ENCODE results near the gene VN1R5. TPM values are rescaled to one million over a fixed set of nuclear protein-coding genes. Genes with fewer than 3 reads are reported as not detected.

The VN1R5 gene
- total and polyA plus RNA-seq, 2 of the 4 experiments (the other 2 are of a cell fraction): not detected

- Histone ChIP-seq H2AFZ (replicated peaks; ENCODE audit: low read length, poor library complexity) (no peak overlapping the region), H3K4me3 (ENCODE audit: insufficient read depth, low read depth, low read length) (no peak overlapping the region), H3K4me2 (ENCODE audit: low read depth, low read length) (no peak overlapping the region), H4K91ac (ENCODE audit: insufficient read depth, low read depth, low read length) (no peak overlapping the region), H3K27ac (ENCODE audit: insufficient read depth, low read length) (no peak overlapping the region), H3K9me3 (ENCODE audit: control insufficient read depth, insufficient read depth, low read length) (no peaks in the 10 kb centered on the region), H2BK20ac (ENCODE audit: low read depth, low read length) (no peak overlapping the region), H3K79me1 (ENCODE audit: low read depth in 1 of 2, low read length in 2 of 2) (no peaks in the 10 kb centered on the region), H4K20me1 (ENCODE audit: insufficient read depth, low read length) (no peaks in the 10 kb centered on the region), H4K8ac (ENCODE audit: low read depth in 2 of 2, low read length in 2 of 2) (no peak overlapping the region), H3K36me3 (ENCODE audit: control insufficient read depth, insufficient read depth, low read length) (no peaks in the 10 kb centered on the region), H3K4me1 (ENCODE audit: control insufficient read depth, insufficient read depth, low read length) (no peaks in the 10 kb centered on the region), H2BK15ac (ENCODE audit: low read depth, low read length) (no peak overlapping the region), H4K5ac (ENCODE audit: low read depth, low read length) (no peak overlapping the region), H3K9ac (ENCODE audit: low read depth, low read length) (no peak overlapping the region), H3K18ac (ENCODE audit: low read depth, low read length) (no peak overlapping the region), H3K27me3 (ENCODE audit: control insufficient read depth, insufficient read depth, low read length) (no peaks in the 10 kb centered on the region), H2AK9ac (replicated peaks; ENCODE audit: low read depth, low read length, poor library complexity) (no peak overlapping the region), H2BK120ac (ENCODE audit: low read depth, low read length) (no peak overlapping the region), H3K56ac (ENCODE audit: extremely low read depth, insufficient read depth, low read length) (no peak overlapping the region), H2BK5ac (ENCODE audit: low read depth, low read length, poor library complexity, severe bottlenecking) (no peak overlapping the region), H3K4ac (ENCODE audit: low read depth, low read length) (no peak overlapping the region), H3K9me1 (ENCODE audit: insufficient read depth, low read length) (no peaks in the 10 kb centered on the region), H3K23ac (ENCODE audit: low read depth, low read length) (no peak overlapping the region), H2AK5ac (ENCODE audit: low read depth, low read length) (no peak overlapping the region), H3K14ac (replicated peaks; ENCODE audit: low read depth, low read length) (no peak overlapping the region)
- no peak for DNase-seq
- in situ Hi-C loops (cut with MboI; ENCODE audit: low sequenced_read_pairs): no loop called here
- CTCF ChIA-PET: no interaction called here
- TF ChIP-seq MAFK (IDR thresholded peaks at IDR 0.05; ENCODE audit: low read depth, low read length) (no peak), NFE2L2 (IDR thresholded peaks at IDR 0.05; ENCODE audit: low read depth, low read length) (no peak), CHD1 (IDR thresholded peaks at IDR 0.05; ENCODE audit: low read depth, low read length) (no peak), RAD21 (IDR thresholded peaks at IDR 0.05; ENCODE audit: low read length) (no peak), ELK1 (IDR thresholded peaks at IDR 0.05; ENCODE audit: borderline replicate concordance, low read depth, low read length) (no peak), SMC3 (IDR thresholded peaks at IDR 0.05; ENCODE audit: low read depth, low read length) (no peak), RFX5 (IDR thresholded peaks at IDR 0.05; ENCODE audit: low read depth, low read length) (no peak)
- dilution Hi-C loops (cut with HindIII; ENCODE audit: low sequenced_read_pairs, unreplicated experiment): no loop called here
- WGBS, 2 experiments (ENCODE audit: extremely low coverage in 2 of 2, insufficient read length in 1 of 2): 54% methylated on average over 2 of the region's 3 CpGs; no CpG with 5 or more reads in 1 of the 2 experiments
- no peak for ATAC-seq (ENCODE audit: low read depth)
- POLR2A ChIA-PET (ENCODE audit: unreplicated experiment): no interaction called here
- BruUV-seq (replicated peaks): no TSS peak
- intact Hi-C loops (cut with micrococcal nuclease): no loop called here
Observed at GRCh38 chr1:247274605-247275256, 18.9 kb downstream of the VN1R5 start.
